Karpas-422 (cell line): ENCODE measurements around the gene CASZ1. TPM values are rescaled to one million over a fixed set of nuclear protein-coding genes. Genes with fewer than 3 reads are reported as not detected.

ENCODE experiments used
- DNase-seq: peaks from one replicate; pipeline ENCODE4 v3.0.0-alpha.2; 2015
- H2AFZ ChIP-seq: fragments of 200-600 bp; sonication (generic); 2 replicates; pipeline ENCODE4 v1.6.1; 2014; ENCODE audit warnings: antibody characterized with exemption, low read length, mixed read lengths
- H3K27ac ChIP-seq: fragments of 200-600 bp; sonication (generic); 2 replicates; pipeline ENCODE4 v1.5.1; 2014; ENCODE audit warnings: mild to moderate bottlenecking, low read length, moderate library complexity
- H3K27me3 ChIP-seq: fragments of 200-600 bp; sonication (generic); 2 replicates; pipeline ENCODE4 v1.6.1; 2014; ENCODE audit warnings: low read length, mixed read lengths
- H3K36me3 ChIP-seq: fragments of 200-600 bp; sonication (generic); 2 replicates; pipeline ENCODE4 v1.6.1; 2014; ENCODE audit warnings: low read length, mixed read lengths; ENCODE audit not compliant: insufficient read depth
- H3K4me1 ChIP-seq: fragments of 200-600 bp; sonication (generic); 2 replicates; pipeline ENCODE4 v1.6.1; 2014; ENCODE audit warnings: mild to moderate bottlenecking, low read length, mixed read lengths
- H3K4me2 ChIP-seq: fragments of 200-600 bp; sonication (generic); 2 replicates; pipeline ENCODE4 v1.6.1; 2014; ENCODE audit warnings: low read length, low read depth, mild to moderate bottlenecking; ENCODE audit not compliant: poor library complexity, severe bottlenecking
- H3K4me3 ChIP-seq: fragments of 200-600 bp; sonication (generic); 2 replicates; pipeline ENCODE4 v1.5.1; 2014; ENCODE audit warnings: mild to moderate bottlenecking, antibody characterized with exemption, low read length, mixed read lengths
- H3K79me2 ChIP-seq: fragments of 200-600 bp; sonication (generic); 2 replicates; pipeline ENCODE4 v1.6.1; 2014; ENCODE audit warnings: mild to moderate bottlenecking, low read length, mixed read lengths
- H3K9ac ChIP-seq: fragments of 200-600 bp; sonication (generic); 2 replicates; pipeline ENCODE4 v1.6.0; 2014; ENCODE audit warnings: low read length
- H3K9me2 ChIP-seq: fragments of 200-600 bp; sonication (generic), shearing (Covaris generic); replicated peaks from 2 replicates; pipeline ENCODE4 v1.6.0; 2014; ENCODE audit warnings: mild to moderate bottlenecking, low read length, moderate library complexity; ENCODE audit not compliant: insufficient read depth
- H3K9me3 ChIP-seq: fragments of 300-700, 200-600 bp; sonication (generic); 2 replicates; pipeline ENCODE4 v1.6.1; 2014; ENCODE audit warnings: low read length, mixed read lengths
- H4K20me1 ChIP-seq: fragments of 200-600 bp; sonication (generic); 2 replicates; pipeline ENCODE4 v1.6.1; 2014; ENCODE audit warnings: mild to moderate bottlenecking, antibody characterized with exemption, low read length, low read depth; ENCODE audit not compliant: insufficient read depth
- total RNA-seq: library from RNA; depleted of rRNA; stranded (reverse); fragments of >200 nt; shearing (Covaris generic); gene quantifications from 2 replicates; pipeline ENCODE4 v1.2.3, GENCODE V29; 2014; ENCODE audit warnings: low replicate concordance

The CASZ1 gene
- total RNA-seq, 1 experiment from 2014 or later = 1.3 TPM

- no peaks in the 10 kb centered on the region for H4K20me1 ChIP-seq
- H3K9me2 ChIP-seq = no peaks in the 10 kb centered on the region
- H3K4me2 ChIP-seq = no peak overlapping the region
- H3K36me3 ChIP-seq = no peaks in the 10 kb centered on the region
- H3K9ac ChIP-seq = no peak overlapping the region
- no peak overlapping the region for H3K27ac ChIP-seq
- no peaks in the 10 kb centered on the region for H3K79me2 ChIP-seq
- H3K4me1 ChIP-seq = no peaks in the 10 kb centered on the region
- no peak for DNase-seq
- no peaks in the 10 kb centered on the region for H3K27me3 ChIP-seq
- no peaks in the 10 kb centered on the region for H3K9me3 ChIP-seq
- H3K4me3 ChIP-seq = no peak overlapping the region
- no peak overlapping the region for H2AFZ ChIP-seq
These were observed 3.3 kb downstream of the CASZ1 start for GRCh38 chr1:10793129-10793651.

GRCh38 chr1:10791105-10791951, 5.1 kb downstream of the CASZ1 start:
- no peaks in the 10 kb centered on the region for H3K27me3 ChIP-seq
- H3K9me2 ChIP-seq = no peaks in the 10 kb centered on the region
- H3K4me3 ChIP-seq = no peak overlapping the region
- H4K20me1 ChIP-seq = no peaks in the 10 kb centered on the region
- H3K9ac ChIP-seq = no peak overlapping the region
- H3K4me1 ChIP-seq = no peaks in the 10 kb centered on the region
- no peak for DNase-seq
- H3K36me3 ChIP-seq = no peaks in the 10 kb centered on the region
- no peak overlapping the region for H3K27ac ChIP-seq
- H2AFZ ChIP-seq = no peak overlapping the region
- H3K79me2 ChIP-seq = no peaks in the 10 kb centered on the region
- H3K9me3 ChIP-seq = no peaks in the 10 kb centered on the region
- H3K4me2 ChIP-seq = no peak overlapping the region

- no peaks in the 10 kb centered on the region for H3K27me3 ChIP-seq
- DNase-seq = no peak
These were observed 6.4 kb downstream of the CASZ1 start for GRCh38 chr1:10789803-10790702.

GRCh38 chr1:10789047-10789791, 7.2 kb downstream of the CASZ1 start:
- no peak overlapping the region for H3K9ac ChIP-seq
- no peaks in the 10 kb centered on the region for H3K36me3 ChIP-seq
- no peak overlapping the region for H2AFZ ChIP-seq
- H3K9me3 ChIP-seq = no peaks in the 10 kb centered on the region
- H3K27me3 ChIP-seq = no peaks in the 10 kb centered on the region
- H3K79me2 ChIP-seq = no peaks in the 10 kb centered on the region
- H3K27ac ChIP-seq = no peak overlapping the region
- no peak overlapping the region for H3K4me2 ChIP-seq
- no peaks in the 10 kb centered on the region for H3K9me2 ChIP-seq
- no peaks in the 10 kb centered on the region for H4K20me1 ChIP-seq
- DNase-seq = no peak
- H3K4me1 ChIP-seq = no peaks in the 10 kb centered on the region
- no peak overlapping the region for H3K4me3 ChIP-seq

More at GRCh38 chr1:10789803-10790702, 6.4 kb downstream of the CASZ1 start:
- Histone ChIP-seq H3K4me1 (no peaks in the 10 kb centered on the region), H2AFZ (no peak overlapping the region), H3K4me3 (no peak overlapping the region), H3K27ac (no peak overlapping the region), H4K20me1 (no peaks in the 10 kb centered on the region), H3K9me3 (no peaks in the 10 kb centered on the region), H3K79me2 (no peaks in the 10 kb centered on the region), H3K9me2 (no peaks in the 10 kb centered on the region), H3K4me2 (no peak overlapping the region), H3K36me3 (no peaks in the 10 kb centered on the region), H3K9ac (no peak overlapping the region)

GRCh38 chr1:10788592-10789006, 7.8 kb downstream of the CASZ1 start:
- H4K20me1 ChIP-seq = no peaks in the 10 kb centered on the region
- no peaks in the 10 kb centered on the region for H3K36me3 ChIP-seq
- no peak overlapping the region for H3K4me3 ChIP-seq
- H3K27ac ChIP-seq = no peak overlapping the region
- no peaks in the 10 kb centered on the region for H3K79me2 ChIP-seq
- H3K9ac ChIP-seq = no peak overlapping the region
- no peaks in the 10 kb centered on the region for H3K9me2 ChIP-seq
- H3K4me1 ChIP-seq = no peaks in the 10 kb centered on the region
- no peaks in the 10 kb centered on the region for H3K9me3 ChIP-seq
- no peak overlapping the region for H3K4me2 ChIP-seq
- no peaks in the 10 kb centered on the region for H3K27me3 ChIP-seq
- H2AFZ ChIP-seq = no peak overlapping the region
- no peak for DNase-seq

GRCh38 chr1:10787286-10787685, 9.2 kb downstream of the CASZ1 start:
- Histone ChIP-seq H3K4me3 (no peak overlapping the region), H4K20me1 (no peaks in the 10 kb centered on the region), H3K4me2 (no peak overlapping the region), H3K9me3 (no peaks in the 10 kb centered on the region), H3K36me3 (no peaks in the 10 kb centered on the region), H3K79me2 (no peaks in the 10 kb centered on the region), H3K9me2 (no peaks in the 10 kb centered on the region), H2AFZ (no peak overlapping the region), H3K27me3 (no peaks in the 10 kb centered on the region), H3K4me1 (no peaks in the 10 kb centered on the region), H3K27ac (no peak overlapping the region), H3K9ac (no peak overlapping the region)
- DNase-seq = no peak

- Histone ChIP-seq H3K4me2 (no peak overlapping the region), H3K9ac (no peak overlapping the region), H3K27ac (no peak overlapping the region), H3K9me3 (no peaks in the 10 kb centered on the region), H3K27me3 (no peaks in the 10 kb centered on the region), H3K4me1 (no peaks in the 10 kb centered on the region), H3K4me3 (no peak overlapping the region), H3K36me3 (no peaks in the 10 kb centered on the region), H2AFZ (no peak overlapping the region), H3K9me2 (no peaks in the 10 kb centered on the region), H3K79me2 (no peaks in the 10 kb centered on the region), H4K20me1 (no peaks in the 10 kb centered on the region)
- no peak for DNase-seq
These were observed 10.5 kb downstream of the CASZ1 start for GRCh38 chr1:10785728-10786638.
